ENCODE data around the gene GPR31. TPM values are rescaled to one million over a fixed set of nuclear protein-coding genes. Genes with fewer than 3 reads are reported as not detected.
"Not testable (repeated sequence)": the region's sequence is repeated elsewhere in the genome, so short reads cannot be mapped to it uniquely, and the experiment has no call there.

The GPR31 gene
- total RNA-seq, 1 donor from 2014 or later = not detected

- not testable (repeated sequence) for H3K79me2 ChIP-seq (ENCODE audit: insufficient read depth, low read length); H3K4me3 Mint-ChIP-seq (ENCODE audit: unreplicated experiment); H2AFZ ChIP-seq (ENCODE audit: low read depth, low read length); H3K4me1 ChIP-seq (ENCODE audit: insufficient read depth, low read length); H3K36me3 Mint-ChIP-seq (ENCODE audit: low read depth, unreplicated experiment); H3K4me3 ChIP-seq (ENCODE audit: insufficient read depth, low read depth, low read length); H3K27me3 ChIP-seq (ENCODE audit: insufficient read depth, low read length); H3K27ac ChIP-seq (ENCODE audit: low read depth, low read length); H3K9me3 ChIP-seq (ENCODE audit: insufficient read depth, low read depth, low read length); H3K36me3 ChIP-seq (ENCODE audit: insufficient read depth, low read length); FAIRE-seq; H3K4me1 Mint-ChIP-seq (ENCODE audit: low read depth, unreplicated experiment); H3K4me2 ChIP-seq (ENCODE audit: low read length); H3K27ac Mint-ChIP-seq (ENCODE audit: unreplicated experiment); H3K9me3 Mint-ChIP-seq (ENCODE audit: unreplicated experiment); H3K9ac ChIP-seq (ENCODE audit: low read length); H3K27me3 Mint-ChIP-seq (ENCODE audit: low read depth, unreplicated experiment); H4K20me1 ChIP-seq (ENCODE audit: insufficient read depth, low read length); DNase-seq (ENCODE audit: low read depth)
Observed at GRCh38 chr6:167191043-167191583, 33.3 kb upstream of the GPR31 start.

GRCh38 chr6:167187275-167187674 is 29.5 kb upstream of the GPR31 start:
- not testable (repeated sequence) for H3K9me3 ChIP-seq (ENCODE audit: insufficient read depth, low read depth, low read length); H4K20me1 ChIP-seq (ENCODE audit: insufficient read depth, low read length); H3K9me3 Mint-ChIP-seq (ENCODE audit: unreplicated experiment); H3K4me3 Mint-ChIP-seq (ENCODE audit: unreplicated experiment); H3K36me3 ChIP-seq (ENCODE audit: insufficient read depth, low read length); H3K9ac ChIP-seq (ENCODE audit: low read length); H3K27me3 Mint-ChIP-seq (ENCODE audit: low read depth, unreplicated experiment); DNase-seq (ENCODE audit: low read depth); H3K27ac ChIP-seq (ENCODE audit: low read depth, low read length); H3K4me1 ChIP-seq (ENCODE audit: insufficient read depth, low read length); H3K27me3 ChIP-seq (ENCODE audit: insufficient read depth, low read length); H2AFZ ChIP-seq (ENCODE audit: low read depth, low read length); H3K27ac Mint-ChIP-seq (ENCODE audit: unreplicated experiment); H3K4me3 ChIP-seq (ENCODE audit: insufficient read depth, low read depth, low read length); H3K4me2 ChIP-seq (ENCODE audit: low read length); H3K79me2 ChIP-seq (ENCODE audit: insufficient read depth, low read length); FAIRE-seq; H3K36me3 Mint-ChIP-seq (ENCODE audit: low read depth, unreplicated experiment); H3K4me1 Mint-ChIP-seq (ENCODE audit: low read depth, unreplicated experiment)

- not testable (repeated sequence) for FAIRE-seq; DNase-seq (ENCODE audit: low read depth); H2AFZ ChIP-seq (ENCODE audit: low read depth, low read length); H3K4me3 ChIP-seq (ENCODE audit: insufficient read depth, low read depth, low read length); H3K4me1 ChIP-seq (ENCODE audit: insufficient read depth, low read length); H3K79me2 ChIP-seq (ENCODE audit: insufficient read depth, low read length); H3K36me3 ChIP-seq (ENCODE audit: insufficient read depth, low read length); H3K27ac ChIP-seq (ENCODE audit: low read depth, low read length); H3K27ac Mint-ChIP-seq (ENCODE audit: unreplicated experiment); H3K9ac ChIP-seq (ENCODE audit: low read length); H3K4me1 Mint-ChIP-seq (ENCODE audit: low read depth, unreplicated experiment); H4K20me1 ChIP-seq (ENCODE audit: insufficient read depth, low read length); H3K9me3 ChIP-seq (ENCODE audit: insufficient read depth, low read depth, low read length); H3K9me3 Mint-ChIP-seq (ENCODE audit: unreplicated experiment); H3K4me2 ChIP-seq (ENCODE audit: low read length); H3K27me3 Mint-ChIP-seq (ENCODE audit: low read depth, unreplicated experiment); H3K4me3 Mint-ChIP-seq (ENCODE audit: unreplicated experiment); H3K27me3 ChIP-seq (ENCODE audit: insufficient read depth, low read length); H3K36me3 Mint-ChIP-seq (ENCODE audit: low read depth, unreplicated experiment)
Observed at GRCh38 chr6:167185101-167185500, 27.3 kb upstream of the GPR31 start.

GRCh38 chr6:167182913-167183314 is 25.1 kb upstream of the GPR31 start:
- H3K9ac ChIP-seq (ENCODE audit: low read length); H3K27ac ChIP-seq (ENCODE audit: low read depth, low read length); H3K36me3 Mint-ChIP-seq (ENCODE audit: low read depth, unreplicated experiment); H3K36me3 ChIP-seq (ENCODE audit: insufficient read depth, low read length); H3K9me3 Mint-ChIP-seq (ENCODE audit: unreplicated experiment); H3K4me1 ChIP-seq (ENCODE audit: insufficient read depth, low read length); DNase-seq (ENCODE audit: low read depth); H3K4me2 ChIP-seq (ENCODE audit: low read length); H2AFZ ChIP-seq (ENCODE audit: low read depth, low read length); H3K4me3 ChIP-seq (ENCODE audit: insufficient read depth, low read depth, low read length); H3K27me3 ChIP-seq (ENCODE audit: insufficient read depth, low read length); H3K27me3 Mint-ChIP-seq (ENCODE audit: low read depth, unreplicated experiment); H3K4me3 Mint-ChIP-seq (ENCODE audit: unreplicated experiment); H3K4me1 Mint-ChIP-seq (ENCODE audit: low read depth, unreplicated experiment); H4K20me1 ChIP-seq (ENCODE audit: insufficient read depth, low read length); H3K79me2 ChIP-seq (ENCODE audit: insufficient read depth, low read length); H3K27ac Mint-ChIP-seq (ENCODE audit: unreplicated experiment); H3K9me3 ChIP-seq (ENCODE audit: insufficient read depth, low read depth, low read length): not testable (repeated sequence)
- peak; percentile 59 for FAIRE-seq

- not testable (repeated sequence) for H3K4me3 ChIP-seq (ENCODE audit: insufficient read depth, low read depth, low read length); DNase-seq (ENCODE audit: low read depth); H3K27ac Mint-ChIP-seq (ENCODE audit: unreplicated experiment); H3K27me3 Mint-ChIP-seq (ENCODE audit: low read depth, unreplicated experiment); H4K20me1 ChIP-seq (ENCODE audit: insufficient read depth, low read length); H3K9me3 Mint-ChIP-seq (ENCODE audit: unreplicated experiment); H3K4me1 ChIP-seq (ENCODE audit: insufficient read depth, low read length); H3K79me2 ChIP-seq (ENCODE audit: insufficient read depth, low read length); H3K9me3 ChIP-seq (ENCODE audit: insufficient read depth, low read depth, low read length); H3K27ac ChIP-seq (ENCODE audit: low read depth, low read length); H3K4me2 ChIP-seq (ENCODE audit: low read length); H2AFZ ChIP-seq (ENCODE audit: low read depth, low read length); FAIRE-seq; H3K27me3 ChIP-seq (ENCODE audit: insufficient read depth, low read length); H3K4me1 Mint-ChIP-seq (ENCODE audit: low read depth, unreplicated experiment); H3K9ac ChIP-seq (ENCODE audit: low read length); H3K36me3 ChIP-seq (ENCODE audit: insufficient read depth, low read length); H3K4me3 Mint-ChIP-seq (ENCODE audit: unreplicated experiment); H3K36me3 Mint-ChIP-seq (ENCODE audit: low read depth, unreplicated experiment)
Observed at GRCh38 chr6:167181351-167181750, 23.6 kb upstream of the GPR31 start.

- H4K20me1 ChIP-seq (ENCODE audit: insufficient read depth, low read length); H3K27me3 Mint-ChIP-seq (ENCODE audit: low read depth, unreplicated experiment); H3K9ac ChIP-seq (ENCODE audit: low read length); H3K27ac ChIP-seq (ENCODE audit: low read depth, low read length); H3K4me1 Mint-ChIP-seq (ENCODE audit: low read depth, unreplicated experiment); H2AFZ ChIP-seq (ENCODE audit: low read depth, low read length); H3K4me3 Mint-ChIP-seq (ENCODE audit: unreplicated experiment); H3K4me3 ChIP-seq (ENCODE audit: insufficient read depth, low read depth, low read length); H3K27me3 ChIP-seq (ENCODE audit: insufficient read depth, low read length); H3K4me2 ChIP-seq (ENCODE audit: low read length); FAIRE-seq; H3K79me2 ChIP-seq (ENCODE audit: insufficient read depth, low read length); H3K36me3 Mint-ChIP-seq (ENCODE audit: low read depth, unreplicated experiment); H3K9me3 Mint-ChIP-seq (ENCODE audit: unreplicated experiment); H3K4me1 ChIP-seq (ENCODE audit: insufficient read depth, low read length); DNase-seq (ENCODE audit: low read depth); H3K9me3 ChIP-seq (ENCODE audit: insufficient read depth, low read depth, low read length); H3K27ac Mint-ChIP-seq (ENCODE audit: unreplicated experiment); H3K36me3 ChIP-seq (ENCODE audit: insufficient read depth, low read length): not testable (repeated sequence)
Observed at GRCh38 chr6:167180086-167180485, 22.3 kb upstream of the GPR31 start.

All from astrocyte (in vitro differentiated cells and primary cell).